ENCODE results near the gene NKD1. TPM values are rescaled to one million over a fixed set of nuclear protein-coding genes. Genes with fewer than 3 reads are reported as not detected.
"Not testable (repeated sequence)": the region's sequence is repeated elsewhere in the genome, so short reads cannot be mapped to it uniquely, and the experiment has no call there.

Gene NKD1
- total and polyA plus RNA-seq, 5 experiments from 2014 or later, result 0.07 to 5.9 (median 1.4) TPM

DNA sequence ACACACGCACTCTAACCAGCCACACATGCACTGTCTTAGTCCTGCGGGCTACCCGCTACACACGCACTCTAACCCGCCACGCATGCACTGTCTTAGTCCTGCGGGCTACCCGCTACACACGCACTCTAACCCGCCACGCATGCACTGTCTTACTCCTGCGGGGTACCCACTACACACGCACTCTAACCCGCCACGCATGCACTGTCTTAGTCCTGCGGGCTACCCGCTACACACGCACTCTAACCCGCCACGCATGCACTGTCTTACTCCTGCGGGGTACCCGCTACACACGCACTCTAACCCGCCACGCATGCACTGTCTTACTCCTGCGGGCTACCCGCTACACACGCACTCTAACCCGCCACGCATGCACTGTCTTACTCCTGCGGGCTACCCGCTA is 31.2 kb downstream of the NKD1 start:
- DNase-seq, result peak in 1 of 10 donors; percentile 10
- ATAC-seq, H3K36me3 Mint-ChIP-seq, H3K9me3 Mint-ChIP-seq, H3K4me3 Mint-ChIP-seq, H3K27me3 Mint-ChIP-seq, POLR2A ChIA-PET, H3K27ac Mint-ChIP-seq: not testable (repeated sequence)
- H3K4me1 Mint-ChIP-seq, result peaks cover 3 to 16% (median 13%) of the 10 kb centered on the region in 4 donors

DNA sequence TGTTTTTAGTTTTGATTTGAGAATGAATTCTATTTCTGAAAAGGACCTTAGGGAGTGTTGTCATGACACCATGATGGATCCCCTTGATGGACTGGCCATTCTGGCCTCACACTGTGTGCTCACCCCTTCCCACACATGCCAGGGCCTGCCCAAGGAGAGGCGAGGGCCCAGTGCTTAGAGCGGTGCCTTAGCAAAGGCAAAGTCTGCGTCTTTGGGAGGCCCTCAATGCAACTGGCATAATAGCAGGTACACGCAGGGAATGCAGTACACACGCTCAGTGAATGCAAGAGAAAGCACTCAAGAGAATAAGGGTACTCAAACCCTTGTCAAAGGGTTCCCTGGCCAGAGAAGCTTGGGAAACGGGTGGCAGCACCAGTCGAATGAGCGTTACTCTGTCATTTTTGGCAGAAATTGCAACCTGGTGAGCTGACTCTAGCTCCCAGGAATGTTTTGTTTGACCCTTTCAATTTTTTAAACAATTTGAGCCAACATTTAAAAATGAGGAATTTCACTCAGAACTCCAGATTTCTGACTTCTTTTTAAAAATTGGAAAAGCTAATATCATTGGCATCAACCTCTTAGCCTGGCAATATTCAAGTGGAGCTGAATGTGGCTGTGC is 32.1 kb downstream of the NKD1 start:
- no peak for ATAC-seq
- H3K27me3 Mint-ChIP-seq, result no peaks in the 10 kb centered on the region
- H3K4me1 Mint-ChIP-seq, result peaks cover 3 to 17% (median 13%) of the 10 kb centered on the region in 4 donors
- POLR2A ChIA-PET, result no interaction called here
- peaks cover 0 to 2% (median 0%) of the 10 kb centered on the region in 9 donors for H3K9me3 Mint-ChIP-seq
- peak overlapping the region in 3 of 10 donors; percentile 8 to 69 (median 29) for H3K27ac Mint-ChIP-seq
- no peak overlapping the region for H3K4me3 Mint-ChIP-seq
- DNase-seq, result no peak
- H3K36me3 Mint-ChIP-seq, result peaks cover 0 to 5% (median 4%) of the 10 kb centered on the region in 3 donors

DNA sequence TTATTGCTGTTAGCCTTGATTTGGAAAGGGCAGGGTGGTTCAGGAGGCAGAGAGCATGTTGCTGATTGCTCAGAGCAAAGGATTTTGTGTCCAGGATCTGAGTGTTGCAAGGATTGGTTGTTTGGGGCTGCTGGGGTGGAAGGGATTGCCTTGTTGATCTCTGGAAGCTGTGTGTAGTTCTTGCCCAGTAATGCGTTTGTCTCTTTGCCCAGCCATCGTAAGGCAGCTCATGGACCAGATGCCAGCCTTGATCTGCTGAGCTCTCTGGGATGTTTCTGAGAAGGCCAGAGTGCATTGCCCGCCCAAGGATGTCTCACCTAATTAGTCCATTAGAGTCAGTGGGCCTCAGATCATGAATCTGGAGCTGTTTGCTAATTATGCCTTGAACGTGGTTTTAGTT is 33.6 kb downstream of the NKD1 start:
- Mint-ChIP-seq H3K27ac (peak overlapping the region in 2 of 10 donors; percentile 28 to 81), H3K4me1 (peaks cover 3 to 19% (median 10%) of the 10 kb centered on the region in 4 donors), H3K36me3 (peaks cover 0 to 5% (median 4%) of the 10 kb centered on the region in 3 donors), H3K9me3 (peaks cover 0 to 2% (median 0%) of the 10 kb centered on the region in 9 donors), H3K27me3 (no peaks in the 10 kb centered on the region), H3K4me3 (peak overlapping the region in 1 of 10 donors; percentile 56)
- POLR2A ChIA-PET, result no interaction called here
- ATAC-seq (no peak), DNase-seq (peak in 1 of 10 donors; percentile 7)

DNA sequence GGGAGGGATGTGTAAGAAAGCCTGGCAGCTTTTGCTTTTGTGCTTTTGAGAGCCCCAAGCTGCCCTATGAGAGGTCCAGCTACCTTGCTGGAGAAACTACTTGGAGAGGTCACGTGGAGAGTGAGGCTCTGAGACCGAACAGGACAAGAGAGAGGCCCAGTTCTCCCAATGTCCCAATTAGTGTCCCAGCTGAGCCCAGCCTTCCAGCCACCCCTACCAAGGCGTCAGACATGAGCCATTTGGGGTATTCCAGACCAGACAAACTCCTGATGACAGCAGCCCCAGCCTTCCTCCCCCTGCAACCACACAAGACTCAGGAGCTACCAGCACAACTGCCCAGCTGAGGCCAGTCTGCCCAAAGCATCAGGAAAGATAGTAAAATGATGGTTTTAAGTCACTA is 35.0 kb downstream of the NKD1 start:
- H3K36me3 Mint-ChIP-seq, result peaks cover 2 to 10% (median 4%) of the 10 kb centered on the region in 3 donors
- H3K4me3 Mint-ChIP-seq, result no peak overlapping the region
- ATAC-seq (no peak), DNase-seq (peak in 1 of 10 donors; percentile 10)
- peaks cover 0 to 2% (median 0%) of the 10 kb centered on the region in 9 donors for H3K9me3 Mint-ChIP-seq
- H3K27ac Mint-ChIP-seq, result peak overlapping the region in 3 of 10 donors; percentile 7 to 83 (median 12)
- no peaks in the 10 kb centered on the region for H3K27me3 Mint-ChIP-seq
- peaks cover 3 to 17% (median 11%) of the 10 kb centered on the region in 4 donors for H3K4me1 Mint-ChIP-seq
- POLR2A ChIA-PET, result no interaction called here

DNA sequence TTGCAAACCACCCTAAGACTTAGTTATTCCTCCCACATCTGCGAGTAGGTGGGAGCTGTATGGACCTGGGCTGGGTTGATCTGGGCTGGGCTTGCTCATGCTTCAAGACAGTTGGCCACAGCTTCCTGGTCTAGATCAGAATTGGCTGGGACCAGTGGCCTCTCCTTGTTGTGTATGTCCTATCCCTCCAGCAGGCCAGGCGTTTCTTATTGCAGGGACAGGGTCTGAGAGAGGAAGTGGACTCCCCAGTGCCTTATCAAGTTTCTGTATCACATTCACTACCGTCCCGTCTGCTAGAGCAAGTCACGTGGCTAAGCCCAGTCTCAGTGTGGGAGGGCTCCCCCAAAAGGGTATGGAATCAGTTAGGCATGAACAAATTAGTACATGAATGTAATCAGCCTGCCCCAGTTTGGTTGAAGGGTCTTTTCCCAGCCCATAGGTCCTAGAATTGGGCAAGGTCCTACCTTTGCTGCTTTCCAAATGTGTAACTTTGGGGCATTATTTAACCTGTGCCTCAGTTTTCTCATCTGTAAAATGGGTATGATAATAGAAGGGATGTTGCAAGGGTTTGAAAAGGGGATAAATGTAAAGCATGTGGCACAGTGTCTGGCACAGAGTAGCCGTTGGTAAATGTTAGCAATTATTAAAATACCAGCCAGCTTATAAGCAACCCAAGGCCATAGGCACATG is 36.0 kb downstream of the NKD1 start:
- Mint-ChIP-seq H3K9me3 (peaks cover 0 to 2% (median 0%) of the 10 kb centered on the region in 9 donors), H3K4me3 (no peak overlapping the region), H3K27me3 (no peaks in the 10 kb centered on the region), H3K27ac (peak overlapping the region in 2 of 10 donors; percentile 48 to 54), H3K4me1 (peaks cover 7 to 23% (median 18%) of the 10 kb centered on the region in 4 donors), H3K36me3 (peaks cover 2 to 10% (median 4%) of the 10 kb centered on the region in 3 donors)
- ATAC-seq, result peak in 1 of 2 donors; percentile 17
- POLR2A ChIA-PET, result no interaction called here
- DNase-seq, result peak in 1 of 10 donors; percentile 18

DNA sequence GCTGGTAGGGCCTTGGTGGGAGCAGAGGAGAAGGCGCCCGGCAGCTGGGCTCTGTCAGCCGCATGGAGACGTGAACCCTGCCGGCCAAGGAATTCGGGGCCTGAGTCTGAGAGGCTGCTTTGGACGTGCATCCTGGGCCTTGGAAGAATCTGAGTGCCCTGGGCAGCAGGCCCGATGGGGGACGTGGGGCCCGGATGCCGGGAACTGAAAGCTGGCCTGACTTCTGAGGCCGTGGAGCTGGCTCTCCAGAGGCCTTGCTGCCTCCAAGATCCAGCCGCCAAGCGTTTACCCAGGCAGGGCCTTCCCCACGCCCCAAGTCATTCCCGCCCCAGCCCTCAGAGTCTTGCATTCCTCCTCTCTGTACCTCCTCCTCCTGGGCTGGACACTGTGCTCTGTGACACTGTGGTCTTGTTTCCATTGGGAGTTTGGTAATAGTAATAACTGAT is 37.2 kb downstream of the NKD1 start:
- peak overlapping the region in 1 of 10 donors; percentile 48 for H3K27ac Mint-ChIP-seq
- POLR2A ChIA-PET, result no interaction called here
- H3K9me3 Mint-ChIP-seq, result peaks cover 0 to 1% (median 0%) of the 10 kb centered on the region in 9 donors
- DNase-seq, result peak in 1 of 10 donors; percentile 54
- peaks cover 15 to 34% (median 30%) of the 10 kb centered on the region in 4 donors for H3K4me1 Mint-ChIP-seq
- no peaks in the 10 kb centered on the region for H3K27me3 Mint-ChIP-seq
- ATAC-seq, result no peak
- H3K36me3 Mint-ChIP-seq, result peaks cover 0 to 5% (median 2%) of the 10 kb centered on the region in 3 donors
- H3K4me3 Mint-ChIP-seq, result no peak overlapping the region

DNA sequence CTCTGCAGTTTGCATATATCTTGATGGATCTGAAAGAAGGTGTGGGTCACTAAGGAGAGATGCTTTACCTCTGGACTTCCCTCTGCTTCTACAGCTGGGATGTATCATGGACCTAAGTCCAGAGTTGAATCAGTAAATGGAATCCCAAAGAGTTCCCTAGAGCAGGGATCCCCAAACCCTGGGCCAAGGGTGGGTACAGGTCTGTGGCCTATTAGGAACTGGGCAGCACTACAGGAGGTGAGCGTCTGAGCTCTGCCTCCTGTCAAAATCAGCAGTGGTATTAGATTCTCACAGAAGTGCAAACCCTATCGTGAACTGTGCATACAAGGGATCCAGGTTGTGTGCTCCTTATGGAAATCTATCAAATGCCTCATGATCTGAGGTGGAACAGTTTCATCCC is 39.3 kb downstream of the NKD1 start:
- Mint-ChIP-seq H3K9me3 (peaks cover 0 to 1% (median 0%) of the 10 kb centered on the region in 9 donors), H3K27me3 (no peaks in the 10 kb centered on the region), H3K27ac (peak overlapping the region in 1 of 10 donors; percentile 48), H3K36me3 (peaks cover 0 to 5% (median 2%) of the 10 kb centered on the region in 3 donors), H3K4me1 (peaks cover 22 to 45% (median 34%) of the 10 kb centered on the region in 4 donors), H3K4me3 (no peak overlapping the region)
- ATAC-seq (no peak), DNase-seq (peak in 1 of 10 donors; percentile 8)
- POLR2A ChIA-PET, result no interaction called here

DNA sequence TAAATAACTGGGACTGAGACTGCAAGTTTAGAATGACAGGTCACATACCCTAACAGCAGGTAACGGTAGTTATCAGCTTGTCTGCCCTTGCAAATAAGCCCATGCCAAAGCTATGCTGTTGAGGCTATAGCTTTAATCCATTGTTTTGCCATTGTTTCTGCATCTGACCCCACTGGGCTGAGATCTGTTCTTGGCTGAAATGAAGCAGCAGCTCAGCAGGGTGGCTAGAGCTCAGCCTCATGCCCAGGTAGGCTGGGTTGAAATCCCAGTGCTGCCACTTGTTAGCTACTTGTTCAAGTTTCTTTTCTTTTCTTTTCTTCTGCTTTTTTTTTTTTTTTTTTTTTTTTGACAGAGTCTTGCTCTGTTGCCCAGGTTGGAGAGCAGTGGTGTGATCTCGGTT is 40.1 kb downstream of the NKD1 start:
- ATAC-seq, result no peak
- Mint-ChIP-seq H3K36me3 (peaks cover 0 to 5% (median 2%) of the 10 kb centered on the region in 3 donors), H3K4me1 (peaks cover 22 to 43% (median 35%) of the 10 kb centered on the region in 4 donors), H3K4me3 (peak overlapping the region in 6 of 10 donors; percentile 6 to 85 (median 82)), H3K27ac (peak overlapping the region in 7 of 10 donors; percentile 93 to 98 (median 95)), H3K27me3 (no peaks in the 10 kb centered on the region), H3K9me3 (peaks cover 0 to 1% (median 0%) of the 10 kb centered on the region in 9 donors)
- no peak for DNase-seq
- POLR2A ChIA-PET, result interaction anchor here (0.6 to 1.2 kb wide), 4 partner anchors 26 to 218 kb away, joined by 3 to 6 read pairs (median 4); no protein-coding TSS in a partner anchor

DNA sequence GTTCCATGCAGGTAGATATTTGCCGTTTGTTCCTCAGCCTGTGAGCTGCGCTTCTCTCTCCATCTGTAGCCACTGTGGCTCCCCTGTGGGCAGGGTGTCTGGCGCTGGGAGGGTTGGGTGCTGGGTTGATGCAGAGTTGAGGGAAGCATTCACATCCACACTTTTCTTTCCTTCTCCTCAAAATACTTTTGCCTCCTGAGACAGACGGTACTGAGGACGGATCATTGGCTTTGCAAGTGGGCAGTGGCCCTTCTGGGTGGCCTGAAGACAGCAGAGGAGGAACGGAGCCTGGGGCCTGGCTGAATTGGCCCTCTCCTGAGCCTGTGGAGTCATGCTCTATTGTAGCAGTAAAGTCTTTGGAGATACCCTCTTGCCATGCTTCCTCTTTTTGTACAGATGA is 43.0 kb downstream of the NKD1 start:
- Mint-ChIP-seq H3K4me3 (peak overlapping the region in 1 of 10 donors; percentile 28), H3K27me3 (no peaks in the 10 kb centered on the region), H3K36me3 (peaks cover 0 to 5% (median 2%) of the 10 kb centered on the region in 3 donors), H3K9me3 (peaks cover 0 to 1% (median 0%) of the 10 kb centered on the region in 9 donors), H3K4me1 (peaks cover 19 to 36% (median 31%) of the 10 kb centered on the region in 4 donors), H3K27ac (peak overlapping the region in 6 of 10 donors; percentile 20 to 87 (median 40))
- ATAC-seq, result no peak
- DNase-seq, result peak in 1 of 10 donors; percentile 13
- POLR2A ChIA-PET, result no interaction called here

DNA sequence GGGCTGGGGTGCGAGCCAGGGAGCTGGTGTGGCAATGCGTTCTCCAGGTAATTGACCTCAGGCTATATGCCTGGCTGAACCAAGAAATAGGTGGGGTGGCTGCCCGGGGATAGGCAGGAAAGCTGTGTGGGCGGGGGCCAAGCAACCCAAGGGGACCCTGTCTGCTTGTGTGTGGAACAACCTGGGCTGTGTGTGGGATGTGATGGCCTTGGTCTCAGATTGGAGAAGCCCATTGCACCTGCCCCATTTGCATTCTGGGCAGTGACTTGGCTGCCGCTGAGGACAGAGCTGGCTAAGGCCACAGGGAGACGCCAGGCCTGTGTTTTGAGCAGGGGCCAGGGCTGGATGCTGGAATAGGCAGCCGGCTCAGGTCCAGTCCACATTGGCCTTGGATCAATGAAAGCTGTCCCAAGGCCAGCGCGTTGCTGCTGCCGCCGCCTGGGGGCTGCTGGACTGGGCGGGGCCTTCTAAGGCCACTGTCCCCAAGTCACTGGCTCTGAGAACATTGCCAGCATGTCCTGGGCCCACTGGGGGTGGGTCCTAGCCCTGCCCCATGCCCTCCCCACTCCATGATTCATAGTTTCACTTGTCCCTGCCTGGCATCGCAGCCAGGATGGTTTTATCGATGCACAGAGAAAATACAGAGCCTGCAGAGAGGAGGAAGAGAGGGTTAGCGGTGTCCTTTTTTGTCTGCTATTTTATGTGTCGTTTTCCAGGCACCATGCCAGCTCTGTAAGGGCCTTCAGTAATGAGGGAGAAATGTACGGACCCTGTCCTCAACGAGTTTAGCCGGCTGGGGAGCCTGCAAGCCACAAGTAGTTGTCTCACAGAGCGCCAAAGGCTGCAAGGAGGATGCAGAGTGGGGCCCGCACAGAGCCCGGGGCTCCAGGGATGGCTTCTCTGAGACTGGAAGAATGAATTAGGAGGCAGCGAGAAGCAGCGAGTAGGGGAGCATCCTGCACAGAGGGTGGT is 43.9 kb downstream of the NKD1 start:
- Mint-ChIP-seq H3K27me3 (no peaks in the 10 kb centered on the region), H3K27ac (peak overlapping the region in 2 of 10 donors; percentile 39 to 46), H3K9me3 (peaks cover 0 to 1% (median 0%) of the 10 kb centered on the region in 9 donors), H3K36me3 (peaks cover 0 to 5% (median 2%) of the 10 kb centered on the region in 3 donors), H3K4me1 (peaks cover 22 to 37% (median 31%) of the 10 kb centered on the region in 4 donors), H3K4me3 (peak overlapping the region in 1 of 10 donors; percentile 22)
- DNase-seq, result peak in 1 of 10 donors; percentile 59
- POLR2A ChIA-PET, result no interaction called here
- no peak for ATAC-seq

DNA sequence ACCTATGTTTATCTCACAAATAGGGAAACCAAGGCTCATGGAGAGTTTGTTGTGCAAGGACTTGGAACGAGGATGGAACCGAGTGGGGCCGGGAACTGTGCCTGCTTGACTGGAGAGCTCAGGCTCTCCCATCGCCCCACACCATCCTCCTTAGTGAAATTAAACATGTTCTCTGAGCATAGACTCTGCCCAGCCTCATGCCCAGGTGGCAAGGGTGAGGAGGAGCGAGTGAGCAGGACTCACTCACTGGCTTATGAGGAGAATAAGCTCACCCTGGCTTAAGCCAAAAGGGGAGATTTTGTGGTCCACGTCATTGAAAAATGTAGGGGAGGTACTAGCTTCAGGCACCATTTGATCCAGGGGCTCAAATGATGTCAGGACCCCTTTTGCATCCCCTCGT is 44.8 kb downstream of the NKD1 start:
- H3K4me1 Mint-ChIP-seq, result peaks cover 22 to 38% (median 31%) of the 10 kb centered on the region in 4 donors
- H3K27me3 Mint-ChIP-seq, result no peaks in the 10 kb centered on the region
- no peaks in the 10 kb centered on the region for H3K36me3 Mint-ChIP-seq
- POLR2A ChIA-PET, result no interaction called here
- peak overlapping the region in 1 of 10 donors; percentile 52 for H3K27ac Mint-ChIP-seq
- no peaks in the 10 kb centered on the region for H3K9me3 Mint-ChIP-seq
- no peak overlapping the region for H3K4me3 Mint-ChIP-seq
- DNase-seq (no peak), ATAC-seq (no peak)

Measured in naive thymus-derived CD8-positive, alpha-beta T cell (primary cell).